Right cardiac atrium (tissue), 5 donors: ENCODE data around the gene KLHL35. TPM values are rescaled to one million over a fixed set of nuclear protein-coding genes. Genes with fewer than 3 reads are reported as not detected.
A peak's percentile ranks its signal among the peaks of the same experiment; 100 is the strongest.

Experiments used
- ATAC-seq, 2 donors: fragments of 200-7000 bp; cut with Tn5 transposase; one replicate each; pipeline versions ENCODE4 v1.8.0 to v1.9.1; 2020; ENCODE audit warnings: moderate library complexity in 2 of 2, mild to moderate bottlenecking in 1 of 2
- DNase-seq, 3 donors: peaks; one replicate each; pipeline ENCODE4 v3.0.0-alpha.2; 2020
- H3K27ac ChIP-seq: one replicate; pipeline ENCODE4 v1.5.1; 2013; ENCODE audit warnings: mild to moderate bottlenecking, low read length, control low read depth, moderate library complexity
- H3K27me3 ChIP-seq: one replicate; pipeline ENCODE4 v1.6.1; 2013; ENCODE audit not compliant: control insufficient read depth, insufficient read depth
- H3K4me1 ChIP-seq: one replicate; pipeline ENCODE4 v1.6.1; 2013; ENCODE audit warnings: low read length; ENCODE audit not compliant: control insufficient read depth, insufficient read depth
- H3K4me3 ChIP-seq: one replicate; pipeline ENCODE4 v1.5.1; 2013; ENCODE audit warnings: low read length, control low read depth
- H3K9me3 ChIP-seq: one replicate; pipeline ENCODE4 v1.6.1; 2013; ENCODE audit warnings: low read length; ENCODE audit not compliant: control insufficient read depth
- WGBS: extraction: QIAGEN DNeasy Blood & Tissue Kit; methylation state at CpG from one replicate; pipeline ENCODE4 v1.1.7; 2013; 5-methylcytosine and 5-hydroxymethylcytosine counted together
- intact Hi-C, 4 donors: fragments of 100-400 bp; cut with DNase I; formaldehyde crosslinking; loops; one replicate each; pipeline versions ENCODE4 v1.11.0 to v1.14.0; 2022 to 2023
- polyA plus RNA-seq: library from polyadenylated mRNA; stranded (reverse); fragments of 200-250 nt; gene quantifications from one replicate; pipeline ENCODE4 v1.2.3, GENCODE V29; 2013
- total RNA-seq, 4 donors: library from RNA; stranded (reverse); fragmentation: NEBNext Ultra II Directional; extraction: Animal tissue kit (Norgen Biotek cat#: 25700); gene quantifications; one replicate each; pipeline ENCODE4 v1.2.1, GENCODE V29; 2021
- donor health status: healthy with polysubstance abuse.
- donor health status: DM: no; HTN: yes; CAD: no.
- donor health status: DM: no; HTN: no; CAD: no.
- donor health status: DM: no; HTN: yes; CAD: no; lungs with severe emphysema.
- donor health status: DM: yes; HTN: yes; CAD: no.

KLHL35 gene
- total and polyA plus RNA-seq, 5 donors, result 0.46 to 1.5 (median 0.66) TPM

- Histone ChIP-seq H3K4me3 (no peak overlapping the region), H3K9me3 (no peaks in the 10 kb centered on the region), H3K27ac (no peak overlapping the region), H3K27me3 (no peaks in the 10 kb centered on the region), H3K4me1 (no peaks in the 10 kb centered on the region)
- intact Hi-C loops, result loop anchor here in 1 of 4 donors (10.0 kb wide), 1 partner anchor 64 kb away; no protein-coding TSS in a partner anchor
- no peak for ATAC-seq
- DNase-seq, result peak in 2 of 3 donors; percentile 56
- 68% methylated on average over 46 of the region's 46 CpGs for WGBS
Observed at GRCh38 chr11:75450826-75451821, 18.1 kb upstream of the KLHL35 start.

- no peaks in the 10 kb centered on the region for H3K27me3 ChIP-seq
- no peak overlapping the region for H3K4me3 ChIP-seq
- intact Hi-C loops, result loop anchor here in 1 of 4 donors (10.0 kb wide), 1 partner anchor 65 kb away; no protein-coding TSS in a partner anchor
- DNase-seq (peak in 1 of 3 donors; percentile 21), ATAC-seq (no peak)
- WGBS, result 85% methylated on average over 7 of the region's 7 CpGs
- H3K27ac ChIP-seq, result no peak overlapping the region
- no peaks in the 10 kb centered on the region for H3K4me1 ChIP-seq
- no peaks in the 10 kb centered on the region for H3K9me3 ChIP-seq
Observed at GRCh38 chr11:75450236-75450635, 17.2 kb upstream of the KLHL35 start.

DNA sequence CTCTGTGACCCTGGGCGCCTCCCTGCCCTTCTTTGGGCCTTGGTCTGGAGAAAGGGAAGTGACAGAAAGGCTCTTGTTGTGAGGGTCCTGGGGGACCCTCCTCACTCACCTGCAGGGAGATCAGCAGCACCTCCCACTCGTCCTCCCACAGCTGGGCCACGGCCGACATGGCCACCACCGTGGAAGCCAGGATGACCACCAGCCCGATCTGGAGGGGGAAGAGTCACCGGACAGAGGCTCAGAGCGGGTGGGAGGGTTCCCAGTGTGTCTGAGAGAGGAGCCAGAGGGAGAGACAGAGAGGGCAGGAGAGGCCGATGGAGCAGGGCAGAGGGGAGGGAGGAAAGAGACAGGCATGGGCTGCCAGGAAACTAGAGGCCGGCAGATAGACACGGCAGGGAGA, 16.8 kb upstream of the KLHL35 start:
- H3K27me3 ChIP-seq, result no peaks in the 10 kb centered on the region
- 90% methylated on average over 11 of the region's 11 CpGs for WGBS
- no peak overlapping the region for H3K27ac ChIP-seq
- no peaks in the 10 kb centered on the region for H3K4me1 ChIP-seq
- ATAC-seq (no peak), DNase-seq (no peak)
- H3K4me3 ChIP-seq, result no peak overlapping the region
- intact Hi-C loops, result loop anchor here in 3 of 4 donors (2.0 to 10.0 kb wide), 3 partner anchors 65 to 83 kb away; no protein-coding TSS in a partner anchor
- H3K9me3 ChIP-seq, result no peaks in the 10 kb centered on the region

DNA sequence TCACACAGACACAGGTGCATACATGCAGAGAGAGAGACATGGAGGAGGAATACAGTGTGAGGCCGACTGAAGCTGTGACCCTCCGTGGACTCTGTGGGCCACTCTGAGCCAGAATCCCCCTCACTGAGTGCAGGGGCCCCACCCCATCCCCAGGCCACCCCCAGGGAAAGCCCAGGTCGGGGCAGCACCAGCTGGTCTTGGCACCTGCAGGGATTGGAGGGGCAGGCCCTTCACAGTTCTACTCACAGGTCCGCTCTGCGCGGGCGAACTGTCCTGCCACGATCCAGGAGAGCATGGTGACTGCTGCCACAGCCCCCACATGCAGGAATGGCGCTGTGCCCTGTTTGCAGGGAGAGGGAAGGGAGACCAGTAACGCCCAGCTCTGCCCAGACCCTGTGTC, 16.3 kb upstream of the KLHL35 start:
- intact Hi-C loops, result loop anchor here in 3 of 4 donors (2.0 to 5.0 kb wide), 2 partner anchors 80 to 83 kb away; no protein-coding TSS in a partner anchor
- Histone ChIP-seq H3K27ac (no peak overlapping the region), H3K4me3 (no peak overlapping the region), H3K27me3 (no peaks in the 10 kb centered on the region), H3K9me3 (no peaks in the 10 kb centered on the region), H3K4me1 (no peaks in the 10 kb centered on the region)
- WGBS, result 93% methylated on average over 10 of the region's 10 CpGs
- no peak for DNase-seq
- no peak for ATAC-seq

GRCh38 chr11:75447415-75447814, 14.4 kb upstream of the KLHL35 start:
- Histone ChIP-seq H3K4me1 (no peaks in the 10 kb centered on the region), H3K4me3 (no peak overlapping the region), H3K27ac (no peak overlapping the region), H3K9me3 (no peaks in the 10 kb centered on the region), H3K27me3 (no peaks in the 10 kb centered on the region)
- no peak for DNase-seq
- no peak for ATAC-seq
- WGBS, result 78% methylated on average over 5 of the region's 5 CpGs
- intact Hi-C loops, result loop anchor here in 2 of 4 donors (5.0 kb wide), 1 partner anchor 85 kb away; no protein-coding TSS in a partner anchor

DNA sequence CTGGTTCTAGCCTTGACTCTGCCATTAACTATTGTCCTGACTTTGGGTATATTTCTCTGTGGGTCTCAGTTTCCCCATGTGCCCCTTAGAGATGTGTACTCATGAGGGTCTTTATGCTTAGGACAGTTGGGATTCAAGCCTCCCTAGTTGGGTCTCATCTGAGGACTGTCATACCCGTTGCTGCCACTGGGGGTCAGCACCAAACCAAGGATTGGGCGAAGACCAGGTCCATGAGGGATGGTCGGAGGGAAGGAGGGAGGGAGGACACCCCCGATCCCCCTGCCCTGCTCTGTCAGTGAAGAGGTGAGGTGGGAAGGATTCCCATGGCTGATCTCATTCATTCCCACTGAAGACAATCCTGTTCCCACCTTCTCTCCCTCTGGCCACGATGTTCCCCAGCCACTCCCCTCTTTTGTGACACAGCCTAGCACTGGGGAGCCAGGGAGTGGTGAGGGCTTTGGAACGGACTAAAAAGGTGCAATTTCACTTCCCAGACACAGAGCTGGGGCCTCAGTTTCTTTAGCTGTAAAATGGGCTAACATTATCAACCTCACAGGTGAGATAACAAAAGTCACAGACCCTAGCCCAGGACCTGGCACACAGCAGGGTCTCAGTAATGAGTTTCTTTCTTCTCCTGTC, 12.4 kb upstream of the KLHL35 start:
- Histone ChIP-seq H3K4me1 (no peaks in the 10 kb centered on the region), H3K9me3 (no peaks in the 10 kb centered on the region), H3K27me3 (no peaks in the 10 kb centered on the region), H3K4me3 (no peak overlapping the region), H3K27ac (no peak overlapping the region)
- intact Hi-C loops, result loop anchor here in 3 of 4 donors (2.0 to 5.0 kb wide), 2 partner anchors 87 kb away; no protein-coding TSS in a partner anchor
- 9% methylated on average over 6 of the region's 6 CpGs for WGBS
- peak; percentile 54 to 72 for ATAC-seq
- peak; percentile 67 to 88 (median 84) for DNase-seq

DNA sequence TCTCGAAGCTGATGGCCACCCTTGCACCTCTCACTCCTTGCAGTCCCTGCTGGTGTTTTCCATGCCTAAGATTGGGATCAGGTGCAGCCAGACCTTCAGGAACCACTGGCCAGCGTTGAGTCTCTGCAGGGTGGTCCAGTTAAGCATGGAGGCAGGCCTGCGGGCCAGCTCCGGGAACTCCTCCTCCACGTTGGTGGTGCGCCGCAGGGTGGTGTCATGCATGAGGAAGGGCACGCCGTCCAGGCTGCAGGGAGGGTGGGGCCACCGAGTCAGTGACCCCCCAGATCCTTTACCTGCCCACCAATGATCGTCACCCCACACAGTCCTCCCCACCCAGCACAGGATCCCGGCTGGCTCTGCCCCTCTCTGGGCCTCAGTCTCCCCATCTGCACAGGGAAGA, 10.0 kb upstream of the KLHL35 start:
- 88% methylated on average over 12 of the region's 12 CpGs for WGBS
- no peak overlapping the region for H3K27ac ChIP-seq
- ATAC-seq, result no peak
- intact Hi-C loops, result no loop called here
- no peaks in the 10 kb centered on the region for H3K27me3 ChIP-seq
- H3K4me3 ChIP-seq, result no peak overlapping the region
- H3K9me3 ChIP-seq, result no peaks in the 10 kb centered on the region
- H3K4me1 ChIP-seq, result no peaks in the 10 kb centered on the region
- DNase-seq, result peak in 2 of 3 donors; percentile 45 to 49

DNA sequence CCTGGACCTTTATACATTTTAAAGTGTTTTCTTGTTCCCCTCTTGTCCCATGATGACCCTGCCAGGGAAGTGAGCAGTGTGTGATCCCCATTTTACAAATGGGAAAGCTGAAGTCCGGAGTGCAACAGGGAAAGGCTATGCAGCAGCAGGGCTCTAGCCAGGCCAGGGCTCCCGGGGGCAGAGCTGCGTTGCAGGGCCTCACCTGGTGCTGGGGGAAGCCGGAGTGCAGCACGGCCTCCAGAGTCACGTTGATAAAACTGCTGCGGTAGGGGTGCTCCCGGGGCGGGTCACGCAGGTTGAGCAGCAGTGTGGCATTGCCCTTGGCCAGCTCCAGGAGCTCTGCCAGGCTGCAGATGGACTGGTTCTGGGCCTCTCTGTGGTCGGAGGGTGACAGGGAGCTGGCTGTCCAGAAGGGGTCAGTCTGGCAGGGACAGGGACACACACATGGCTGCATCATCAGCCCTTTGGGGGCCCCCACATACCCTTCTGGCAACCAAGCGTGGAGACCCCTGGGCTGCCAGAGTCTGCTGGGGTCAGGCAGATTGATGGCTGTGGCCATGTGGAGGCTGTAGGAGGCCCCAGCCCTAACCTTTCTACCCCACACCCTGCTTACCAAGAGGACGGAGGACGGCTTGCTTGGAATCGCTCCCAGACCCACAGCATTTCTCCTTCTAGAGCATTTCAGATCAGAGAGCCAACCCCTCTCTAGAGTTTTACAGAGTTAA, 9.3 kb upstream of the KLHL35 start:
- peak in 2 of 3 donors; percentile 43 to 52 for DNase-seq
- intact Hi-C loops, result no loop called here
- Histone ChIP-seq H3K4me3 (no peak overlapping the region), H3K27ac (no peak overlapping the region), H3K27me3 (no peaks in the 10 kb centered on the region), H3K9me3 (no peaks in the 10 kb centered on the region), H3K4me1 (no peaks in the 10 kb centered on the region)
- WGBS, result 88% methylated on average over 15 of the region's 15 CpGs
- ATAC-seq, result peak in 1 of 2 donors; percentile 11

DNA sequence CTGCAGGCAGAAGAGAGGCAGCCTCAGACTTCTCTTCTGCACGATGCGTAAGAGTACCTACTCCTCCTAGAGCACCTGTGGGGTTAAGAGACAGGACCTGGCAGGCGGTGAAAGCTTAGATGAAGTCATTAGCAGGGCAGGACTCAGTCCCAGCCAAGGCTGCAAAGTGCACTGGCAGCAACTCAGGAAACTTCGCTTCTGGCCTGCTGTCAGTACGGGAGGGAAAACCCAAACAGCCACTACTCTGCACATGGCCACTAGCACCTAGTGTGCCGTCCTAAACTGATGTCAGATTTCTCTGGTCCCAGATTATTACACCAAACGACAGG, 8.8 kb upstream of the KLHL35 start:
- Histone ChIP-seq H3K4me1 (no peaks in the 10 kb centered on the region), H3K27me3 (no peaks in the 10 kb centered on the region), H3K27ac (no peak overlapping the region), H3K4me3 (no peak overlapping the region), H3K9me3 (no peaks in the 10 kb centered on the region)
- intact Hi-C loops, result no loop called here
- 70% methylated on average over 7 of the region's 7 CpGs for WGBS
- peak in 1 of 3 donors; percentile 36 for DNase-seq
- peak in 1 of 2 donors; percentile 4 for ATAC-seq

- no peak for ATAC-seq
- no peak overlapping the region for H3K27ac ChIP-seq
- H3K9me3 ChIP-seq, result no peaks in the 10 kb centered on the region
- 88% methylated on average over 27 of the region's 27 CpGs for WGBS
- H3K4me3 ChIP-seq, result no peak overlapping the region
- H3K4me1 ChIP-seq, result no peaks in the 10 kb centered on the region
- H3K27me3 ChIP-seq, result no peaks in the 10 kb centered on the region
- peak in 2 of 3 donors; percentile 37 for DNase-seq
- intact Hi-C loops, result no loop called here
Observed at GRCh38 chr11:75440960-75441803, 8.2 kb upstream of the KLHL35 start.
